Trophoblast cell (in vitro differentiated cells and primary cell): Measurements from ENCODE around the gene C17orf78.
A peak's percentile ranks its signal among the peaks of the same experiment; 100 is the strongest.

Source experiments
- DNase-seq, 2 donors: peaks; one replicate each; pipeline ENCODE4 v3.0.0-alpha.2; 2016
- H2AFZ ChIP-seq: 2 replicates; pipeline ENCODE4 v1.6.1; 2013; ENCODE audit warnings: low read length, moderate library complexity, mild to moderate bottlenecking; ENCODE audit not compliant: insufficient read depth, poor library complexity
- H2AK5ac ChIP-seq: 2 replicates; pipeline ENCODE4 v1.6.1; 2013; ENCODE audit warnings: mild to moderate bottlenecking, low read length
- H2BK120ac ChIP-seq: 2 replicates; pipeline ENCODE4 v1.6.1; 2013; ENCODE audit warnings: low read length, mild to moderate bottlenecking, moderate library complexity; ENCODE audit not compliant: insufficient read depth, poor library complexity
- H2BK12ac ChIP-seq: 2 replicates; pipeline ENCODE4 v1.6.1; 2013; ENCODE audit warnings: mild to moderate bottlenecking, low read length, moderate library complexity
- H2BK5ac ChIP-seq: 2 replicates; pipeline ENCODE4 v1.6.1; 2013; ENCODE audit warnings: low read length, low read depth, moderate library complexity, mild to moderate bottlenecking; ENCODE audit not compliant: poor library complexity
- H3K14ac ChIP-seq: 2 replicates; pipeline ENCODE4 v1.6.1; 2013; ENCODE audit warnings: mild to moderate bottlenecking, low read length
- H3K18ac ChIP-seq: 2 replicates; pipeline ENCODE4 v1.6.1; 2013; ENCODE audit warnings: mild to moderate bottlenecking, low read length
- H3K23ac ChIP-seq: 2 replicates; pipeline ENCODE4 v1.6.1; 2013; ENCODE audit warnings: low read length
- H3K27ac ChIP-seq: 2 replicates; pipeline ENCODE4 v1.5.1; 2013; ENCODE audit warnings: low read depth, mild to moderate bottlenecking, inconsistent platforms, low read length, moderate library complexity
- H3K27me3 ChIP-seq: 2 replicates; pipeline ENCODE4 v1.6.1; 2013; ENCODE audit warnings: inconsistent platforms, mild to moderate bottlenecking, low read length, moderate library complexity; ENCODE audit not compliant: insufficient read depth
- H3K36me3 ChIP-seq, 2 experiments: 1 replicate in 1 of 2; 2 replicates in 1 of 2; pipeline ENCODE4 v1.6.1; 2013; ENCODE audit warnings: low read length in 2 of 2, mild to moderate bottlenecking in 2 of 2, moderate library complexity in 1 of 2; ENCODE audit not compliant: insufficient read depth in 2 of 2, control insufficient read depth in 1 of 2
- H3K4ac ChIP-seq: 2 replicates; pipeline ENCODE4 v1.6.1; 2013; ENCODE audit warnings: low read depth, mild to moderate bottlenecking, low read length, moderate library complexity
- H3K4me1 ChIP-seq, 2 experiments: 1 replicate in 1 of 2; 2 replicates in 1 of 2; pipeline ENCODE4 v1.6.1; 2013; ENCODE audit warnings: low read length in 2 of 2, mild to moderate bottlenecking in 2 of 2, moderate library complexity in 1 of 2; ENCODE audit not compliant: insufficient read depth in 2 of 2, control insufficient read depth in 1 of 2
- H3K4me2 ChIP-seq: 2 replicates; pipeline ENCODE4 v1.6.1; 2013; ENCODE audit warnings: inconsistent platforms, mild to moderate bottlenecking, low read length, moderate library complexity
- H3K4me3 ChIP-seq: 2 replicates; pipeline ENCODE4 v1.5.1; 2013; ENCODE audit warnings: mild to moderate bottlenecking, low read depth, low read length, inconsistent platforms
- H3K79me1 ChIP-seq: one replicate; pipeline ENCODE4 v1.6.1; 2013; ENCODE audit warnings: low read length
- H3K79me2 ChIP-seq: 2 replicates; pipeline ENCODE4 v1.6.1; 2013; ENCODE audit warnings: low read length, mild to moderate bottlenecking; ENCODE audit not compliant: control insufficient read depth, insufficient read depth, poor library complexity
- H3K9ac ChIP-seq: 2 replicates; pipeline ENCODE4 v1.6.1; 2013; ENCODE audit warnings: mild to moderate bottlenecking, low read length
- H3K9me3 ChIP-seq: 2 replicates; pipeline ENCODE4 v1.6.1; 2013; ENCODE audit warnings: low read depth, mild to moderate bottlenecking, control low read depth, inconsistent platforms, low read length; ENCODE audit not compliant: insufficient read depth
- H4K12ac ChIP-seq: 2 replicates; pipeline ENCODE4 v1.6.1; 2013; ENCODE audit warnings: low read depth, mild to moderate bottlenecking, low read length, moderate library complexity
- H4K8ac ChIP-seq: 2 replicates; pipeline ENCODE4 v1.6.1; 2013; ENCODE audit warnings: low read depth, mild to moderate bottlenecking, low read length, moderate library complexity
- H4K91ac ChIP-seq: one replicate; pipeline ENCODE4 v1.6.1; 2013; ENCODE audit warnings: low read depth, mild to moderate bottlenecking, low read length, moderate library complexity
- WGBS: extraction: QIAGEN DNeasy Blood & Tissue Kit; methylation state at CpG from one replicate; pipeline ENCODE4 v1.1.7; 2013; ENCODE audit warnings: missing lambda C conversion rate; ENCODE audit not compliant: insufficient read length, insufficient coverage; ENCODE audit errors: extremely low coverage; 5-methylcytosine and 5-hydroxymethylcytosine counted together

C17orf78 gene

GRCh38 chr17:37392024-37392590, 16.3 kb downstream of the C17orf78 start:
- Histone ChIP-seq H4K91ac (no peak overlapping the region), H3K4ac (no peak overlapping the region), H3K36me3 (no peaks in the 10 kb centered on the region), H2AK5ac (no peak overlapping the region), H4K12ac (no peak overlapping the region), H3K9me3 (no peaks in the 10 kb centered on the region), H3K79me1 (no peaks in the 10 kb centered on the region), H3K14ac (no peak overlapping the region), H2BK5ac (no peak overlapping the region), H3K23ac (no peak overlapping the region), H2BK120ac (no peak overlapping the region), H2AFZ (no peak overlapping the region), H3K4me3 (no peak overlapping the region), H3K27ac (no peak overlapping the region), H3K79me2 (no peaks in the 10 kb centered on the region), H3K4me1 (no peaks in the 10 kb centered on the region), H3K18ac (no peak overlapping the region), H4K8ac (no peak overlapping the region), H3K4me2 (no peak overlapping the region), H3K9ac (no peak overlapping the region), H2BK12ac (no peak overlapping the region), H3K27me3 (no peaks in the 10 kb centered on the region)
- no peak for DNase-seq
- no CpG with 5 or more reads among the region's 3 CpGs for WGBS

DNA sequence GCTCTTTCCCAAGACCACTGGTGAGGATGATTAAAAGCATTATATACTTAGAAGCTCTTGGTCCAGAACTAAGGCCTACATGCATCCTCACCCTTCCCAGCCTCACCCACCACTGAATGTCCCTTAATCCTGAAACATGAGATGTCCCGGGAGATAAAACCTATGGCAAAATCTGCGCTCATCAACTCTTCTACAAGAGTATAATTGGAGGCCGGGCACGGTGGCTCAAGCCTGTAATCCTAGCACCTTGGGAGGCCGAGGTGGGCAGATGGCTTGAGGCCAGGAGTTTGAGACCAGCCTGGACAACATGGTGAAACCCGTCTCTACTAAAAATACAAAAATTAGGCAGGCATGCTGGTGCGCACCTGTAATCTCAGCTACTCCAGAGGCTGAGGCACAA, 17.6 kb downstream of the C17orf78 start:
- Histone ChIP-seq H4K8ac (no peak overlapping the region), H3K27ac (no peak overlapping the region), H3K4ac (no peak overlapping the region), H2AK5ac (no peak overlapping the region), H3K9ac (no peak overlapping the region), H2BK12ac (no peak overlapping the region), H4K91ac (no peak overlapping the region), H4K12ac (no peak overlapping the region), H2BK5ac (no peak overlapping the region), H3K18ac (no peak overlapping the region), H3K27me3 (no peaks in the 10 kb centered on the region), H3K4me2 (no peak overlapping the region), H3K4me3 (no peak overlapping the region), H3K23ac (no peak overlapping the region), H3K9me3 (no peaks in the 10 kb centered on the region), H2BK120ac (no peak overlapping the region), H3K79me2 (no peaks in the 10 kb centered on the region), H3K14ac (no peak overlapping the region), H3K4me1 (no peaks in the 10 kb centered on the region), H3K36me3 (no peaks in the 10 kb centered on the region), H2AFZ (no peak overlapping the region), H3K79me1 (no peaks in the 10 kb centered on the region)
- WGBS, result no CpG with 5 or more reads among the region's 7 CpGs
- DNase-seq, result no peak

GRCh38 chr17:37399265-37399803, 23.5 kb downstream of the C17orf78 start:
- Histone ChIP-seq H2BK120ac (no peak overlapping the region), H3K9me3 (no peaks in the 10 kb centered on the region), H3K36me3 (no peaks in the 10 kb centered on the region), H2AK5ac (no peak overlapping the region), H3K4me2 (no peak overlapping the region), H2BK5ac (no peak overlapping the region), H3K4me3 (no peak overlapping the region), H2AFZ (no peak overlapping the region), H2BK12ac (no peak overlapping the region), H3K27me3 (no peaks in the 10 kb centered on the region), H3K4ac (no peak overlapping the region), H3K79me2 (no peaks in the 10 kb centered on the region), H3K27ac (no peak overlapping the region), H3K9ac (no peak overlapping the region), H3K14ac (no peak overlapping the region), H3K4me1 (no peaks in the 10 kb centered on the region), H4K91ac (no peak overlapping the region), H3K79me1 (no peaks in the 10 kb centered on the region), H4K8ac (no peak overlapping the region), H4K12ac (no peak overlapping the region), H3K23ac (no peak overlapping the region), H3K18ac (no peak overlapping the region)
- DNase-seq, result peak; percentile 13 to 74
- no CpG with 5 or more reads among the region's 5 CpGs for whole genome bisulfite sequencing

DNA sequence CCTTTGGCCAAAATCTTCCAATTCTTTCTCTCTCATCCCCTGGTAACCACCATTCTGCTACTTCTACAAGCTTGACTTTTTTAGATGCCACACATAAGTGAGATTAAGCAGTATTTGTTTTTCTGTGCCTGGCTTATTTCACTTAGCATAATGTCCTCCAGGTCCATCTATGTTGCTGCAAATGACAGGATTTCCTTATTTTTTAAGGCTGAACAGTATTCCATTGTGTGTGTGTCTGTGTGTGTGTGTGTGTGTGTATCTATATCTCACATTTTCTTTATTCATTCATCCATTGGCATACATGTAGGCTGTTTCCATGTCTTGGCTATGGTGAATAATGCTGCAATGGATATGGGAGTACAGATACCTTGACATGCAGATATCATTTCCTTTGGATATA, 24.7 kb downstream of the C17orf78 start:
- no peak overlapping the region for H3K9ac ChIP-seq
- no peak overlapping the region for H2BK5ac ChIP-seq
- H4K12ac ChIP-seq, result no peak overlapping the region
- H3K18ac ChIP-seq, result no peak overlapping the region
- no peak overlapping the region for H2AFZ ChIP-seq
- peak in 1 of 2 donors; percentile 39 for DNase-seq
- no peak overlapping the region for H3K27ac ChIP-seq
- no peak overlapping the region for H2AK5ac ChIP-seq
- H3K4me2 ChIP-seq, result no peak overlapping the region
- no peaks in the 10 kb centered on the region for H3K27me3 ChIP-seq
- H3K36me3 ChIP-seq, result no peaks in the 10 kb centered on the region
- H3K23ac ChIP-seq, result no peak overlapping the region
- no peak overlapping the region for H2BK120ac ChIP-seq
- no peak overlapping the region for H3K4me3 ChIP-seq
- H3K79me1 ChIP-seq, result no peaks in the 10 kb centered on the region
- H3K4me1 ChIP-seq, result no peaks in the 10 kb centered on the region
- H4K8ac ChIP-seq, result no peak overlapping the region
- H3K14ac ChIP-seq, result no peak overlapping the region
- no peak overlapping the region for H3K4ac ChIP-seq
- no peak overlapping the region for H2BK12ac ChIP-seq
- H4K91ac ChIP-seq, result no peak overlapping the region
- no peaks in the 10 kb centered on the region for H3K9me3 ChIP-seq
- no peaks in the 10 kb centered on the region for H3K79me2 ChIP-seq
